ENCODE data around the gene TM9SF1.

DNA sequence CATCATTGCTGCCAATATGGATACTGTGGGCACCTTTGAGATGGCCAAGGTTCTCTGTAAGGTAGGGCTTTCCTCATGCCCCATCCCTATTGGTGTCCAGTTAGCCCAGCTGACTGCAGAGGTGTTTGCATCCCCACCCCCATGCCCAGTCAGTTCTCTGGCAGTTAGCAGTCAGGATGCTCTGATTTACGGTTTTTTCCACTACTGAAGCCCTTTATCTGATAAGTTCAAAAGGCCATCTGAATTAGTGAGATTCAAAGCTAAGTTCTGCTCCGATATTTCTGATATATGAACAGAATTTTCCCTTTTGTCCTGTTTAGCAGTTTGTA, 38.3 kb upstream of the TM9SF1 start:
- TF ChIP-seq EZH2phosphoT487 (IDR thresholded peaks at IDR 0.05; ENCODE audit: unreplicated experiment), result no peak
- no peak for TF ChIP-seq CTCF (conservative IDR thresholded peaks at IDR 0.05; ENCODE audit: low read depth in 2 of 2)
- TF ChIP-seq POLR2AphosphoS5 (IDR thresholded peaks at IDR 0.05; ENCODE audit: low read depth), result no peak
- TF ChIP-seq EZH2 (IDR thresholded peaks at IDR 0.05; ENCODE audit: low read depth, unreplicated experiment), result no peak
- TF ChIP-seq CREB1 (CRISPR knock-in tag; IDR thresholded peaks at IDR 0.05; ENCODE audit: low read depth), result no peak
- no peak for TF ChIP-seq JUNB (IDR thresholded peaks at IDR 0.05; ENCODE audit: unreplicated experiment)
- TF ChIP-seq, protein P1, sequence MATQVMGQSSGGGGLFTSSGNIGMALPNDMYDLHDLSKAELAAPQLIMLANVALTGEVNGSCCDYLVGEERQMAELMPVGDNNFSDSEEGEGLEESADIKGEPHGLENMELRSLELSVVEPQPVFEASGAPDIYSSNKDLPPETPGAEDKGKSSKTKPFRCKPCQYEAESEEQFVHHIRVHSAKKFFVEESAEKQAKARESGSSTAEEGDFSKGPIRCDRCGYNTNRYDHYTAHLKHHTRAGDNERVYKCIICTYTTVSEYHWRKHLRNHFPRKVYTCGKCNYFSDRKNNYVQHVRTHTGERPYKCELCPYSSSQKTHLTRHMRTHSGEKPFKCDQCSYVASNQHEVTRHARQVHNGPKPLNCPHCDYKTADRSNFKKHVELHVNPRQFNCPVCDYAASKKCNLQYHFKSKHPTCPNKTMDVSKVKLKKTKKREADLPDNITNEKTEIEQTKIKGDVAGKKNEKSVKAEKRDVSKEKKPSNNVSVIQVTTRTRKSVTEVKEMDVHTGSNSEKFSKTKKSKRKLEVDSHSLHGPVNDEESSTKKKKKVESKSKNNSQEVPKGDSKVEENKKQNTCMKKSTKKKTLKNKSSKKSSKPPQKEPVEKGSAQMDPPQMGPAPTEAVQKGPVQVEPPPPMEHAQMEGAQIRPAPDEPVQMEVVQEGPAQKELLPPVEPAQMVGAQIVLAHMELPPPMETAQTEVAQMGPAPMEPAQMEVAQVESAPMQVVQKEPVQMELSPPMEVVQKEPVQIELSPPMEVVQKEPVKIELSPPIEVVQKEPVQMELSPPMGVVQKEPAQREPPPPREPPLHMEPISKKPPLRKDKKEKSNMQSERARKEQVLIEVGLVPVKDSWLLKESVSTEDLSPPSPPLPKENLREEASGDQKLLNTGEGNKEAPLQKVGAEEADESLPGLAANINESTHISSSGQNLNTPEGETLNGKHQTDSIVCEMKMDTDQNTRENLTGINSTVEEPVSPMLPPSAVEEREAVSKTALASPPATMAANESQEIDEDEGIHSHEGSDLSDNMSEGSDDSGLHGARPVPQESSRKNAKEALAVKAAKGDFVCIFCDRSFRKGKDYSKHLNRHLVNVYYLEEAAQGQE (IDR thresholded peaks at IDR 0.05; ENCODE audit: unreplicated experiment), result no peak
- TF ChIP-seq ZNF114 (CRISPR knock-in tag; IDR thresholded peaks at IDR 0.05), result no peak
- TF ChIP-seq ETS1 (IDR thresholded peaks at IDR 0.05), result no peak
- no peak for TF ChIP-seq ZNF331 (CRISPR knock-in tag; IDR thresholded peaks at IDR 0.05; ENCODE audit: low read depth)
- TF ChIP-seq NANOG (IDR thresholded peaks at IDR 0.05; ENCODE audit: borderline replicate concordance), result no peak
- no peak for TF ChIP-seq STAT1 (IDR thresholded peaks at IDR 0.05; ENCODE audit: unreplicated experiment)
- TF ChIP-seq ZNF462 (CRISPR knock-in tag; IDR thresholded peaks at IDR 0.05), result no peak

Measured in GM23338 (cell line).